HepG2 (cell line): ENCODE data around the gene ST8SIA6.

ENCODE experiments used
- ATF6 ChIP-seq: sonication (generic); formaldehyde crosslinking; conservative IDR thresholded peaks from 2 replicates; pipeline ENCODE4 v1.4.0; 2020; ENCODE audit warnings: missing genetic modification reagents
- CTCF ChIP-seq: sonication (generic); formaldehyde crosslinking; IDR thresholded peaks from 2 replicates; pipeline ENCODE4 v1.5.0; 2020; ENCODE audit warnings: mild to moderate bottlenecking, missing genetic modification reagents, moderate library complexity
- MAFK ChIP-seq, 2 experiments: IDR thresholded peaks in 1 of 2; conservative IDR thresholded peaks in 1 of 2; 2 replicates each; pipeline ENCODE4 v1.6.1; 2011; ENCODE audit warnings: improper control_type of control experiment in 2 of 2, low read length in 2 of 2
- SMAD9 ChIP-seq: sonication (generic); formaldehyde crosslinking; IDR thresholded peaks from 2 replicates; pipeline ENCODE4 v1.5.1; 2020; ENCODE audit warnings: mild to moderate bottlenecking, missing genetic modification reagents
- ZBTB7A ChIP-seq: sonication (generic); formaldehyde crosslinking; IDR thresholded peaks from 2 replicates; pipeline ENCODE4 v1.8.0; 2022; ENCODE audit warnings: mild to moderate bottlenecking, missing genetic modification reagents
- ZNF224 ChIP-seq: sonication (generic); formaldehyde crosslinking; IDR thresholded peaks from 2 replicates; pipeline ENCODE4 v1.5.0; 2020; ENCODE audit warnings: mild to moderate bottlenecking, missing genetic modification reagents

- TF ChIP-seq ZNF224 (CRISPR knock-in tag) (no peak), ZBTB7A (CRISPR knock-in tag) (no peak), ATF6 (CRISPR knock-in tag) (no peak), MAFK (conservative IDR thresholded peaks at IDR 0.05 in 1 of 2, IDR thresholded peaks at IDR 0.05 in 1 of 2; ENCODE audit: low read length in 2 of 2) (no peak), CTCF (no peak), SMAD9 (no peak)
Observed at GRCh38 chr10:17349717-17350116, 104.7 kb downstream of the ST8SIA6 start.
